Fibroblast of lung (primary cell): ENCODE results near the gene GPR27.

Source experiments
- CTCF ChIP-seq, 2 donors: IDR thresholded peaks in 1 of 2; conservative IDR thresholded peaks in 1 of 2; 1 replicate in 1 of 2; 2 replicates in 1 of 2; pipeline ENCODE4 v1.5.1; 2011 to 2012; ENCODE audit warnings: low read length in 2 of 2, control low read depth in 1 of 2, inconsistent platforms in 1 of 2, low read depth in 1 of 2, mild to moderate bottlenecking in 1 of 2
- EZH2 ChIP-seq: IDR thresholded peaks from 2 replicates; pipeline ENCODE4 v1.5.1; 2012; ENCODE audit warnings: low read length, control low read depth, mild to moderate bottlenecking; ENCODE audit errors: missing control alignments

GRCh38 chr3:71780430-71780829 lies 26.8 kb downstream of the GPR27 start:
- no peak for TF ChIP-seq EZH2
- no peak for TF ChIP-seq CTCF (conservative IDR thresholded peaks at IDR 0.05 in 1 of 2, IDR thresholded peaks at IDR 0.05 in 1 of 2; ENCODE audit: low read depth in 1 of 2, low read length in 2 of 2)
